HEK293T (cell line): ENCODE results near the gene MATN4.

Experiments
- BHLHE40 ChIP-seq: fragments of 450-650 bp; IDR thresholded peaks from 2 replicates; pipeline ENCODE4 v1.6.1; 2016; ENCODE audit warnings: mild to moderate bottlenecking, moderate library complexity, borderline replicate concordance
- FOXA1 ChIP-seq: fragments of 450-650 bp; IDR thresholded peaks from 2 replicates; pipeline ENCODE4 v1.6.1; 2016; ENCODE audit warnings: mild to moderate bottlenecking
- FOXK2 ChIP-seq: fragments of 450-650 bp; IDR thresholded peaks from 2 replicates; pipeline ENCODE4 v1.6.1; 2016; ENCODE audit warnings: mild to moderate bottlenecking
- FOXM1 ChIP-seq: fragments of 450-650 bp; IDR thresholded peaks from 2 replicates; pipeline ENCODE4 v1.6.1; 2017; ENCODE audit warnings: mild to moderate bottlenecking, borderline replicate concordance
- SP1 ChIP-seq: fragments of 450-650 bp; IDR thresholded peaks from 2 replicates; pipeline ENCODE4 v1.6.1; 2017
- SUZ12 ChIP-seq: fragments of 450-650 bp; IDR thresholded peaks from 2 replicates; pipeline ENCODE4 v1.6.1; 2016; ENCODE audit warnings: mild to moderate bottlenecking
- TARDBP ChIP-seq: fragments of 450-650 bp; IDR thresholded peaks from 2 replicates; pipeline ENCODE4 v1.6.1; 2016

DNA sequence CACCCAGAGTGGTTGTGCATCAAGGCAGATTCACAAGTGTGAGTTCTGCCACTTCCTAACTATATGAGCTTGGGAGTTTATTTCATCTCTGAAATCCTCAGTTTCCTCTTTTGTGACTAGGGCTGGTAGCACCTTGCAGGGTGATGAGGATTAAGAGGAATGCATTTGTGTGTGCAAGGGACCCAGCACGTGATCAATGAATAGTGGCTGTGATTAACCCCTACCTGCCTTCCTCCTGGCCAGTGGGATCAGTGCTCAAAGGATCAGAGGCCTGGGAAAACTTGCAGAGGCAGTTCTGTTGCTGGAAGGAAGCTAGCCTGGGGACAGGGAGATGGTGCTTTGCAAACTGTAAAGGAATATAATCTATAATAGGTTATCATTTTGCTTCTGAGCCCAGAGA, 32.9 kb upstream of the MATN4 start:
- TF ChIP-seq SP1 (no peak), TARDBP (no peak), BHLHE40 (no peak), FOXA1 (no peak), FOXM1 (no peak), SUZ12 (no peak), FOXK2 (no peak)
